NCI-H526 treated with DMSO at 0.1 percent for 48 hours (cell line): ENCODE measurements around the gene MYO5C.
"Not testable (repeated sequence)": the region's sequence is repeated elsewhere in the genome, so short reads cannot be mapped to it uniquely, and the experiment has no call there.

Experiments used
- DNase-seq: peaks from one replicate; lab custom pipeline; 2025; lab: John Stamatoyannopoulos, UW

Gene MYO5C

DNA sequence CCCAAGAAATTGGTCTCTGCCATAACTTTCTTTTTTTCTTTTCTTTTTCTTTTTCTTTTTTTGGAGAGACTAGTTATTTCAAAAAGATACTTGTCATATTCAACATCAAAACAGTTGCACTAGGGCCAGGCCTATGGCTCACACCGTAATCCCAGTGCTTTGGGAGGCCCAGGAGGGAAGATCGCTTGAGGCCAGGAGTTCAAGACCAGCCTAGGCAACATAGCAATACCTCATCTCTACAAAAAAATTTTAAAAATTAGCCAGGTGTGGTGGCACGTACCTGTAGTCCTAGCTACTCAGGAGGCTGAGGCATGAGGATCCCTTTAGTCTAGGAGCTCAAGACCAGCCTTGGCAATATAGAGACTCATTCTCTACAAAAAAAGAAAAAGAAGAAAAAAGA lies 55.4 kb downstream of the MYO5C start:
- DNase-seq: no peak

DNA sequence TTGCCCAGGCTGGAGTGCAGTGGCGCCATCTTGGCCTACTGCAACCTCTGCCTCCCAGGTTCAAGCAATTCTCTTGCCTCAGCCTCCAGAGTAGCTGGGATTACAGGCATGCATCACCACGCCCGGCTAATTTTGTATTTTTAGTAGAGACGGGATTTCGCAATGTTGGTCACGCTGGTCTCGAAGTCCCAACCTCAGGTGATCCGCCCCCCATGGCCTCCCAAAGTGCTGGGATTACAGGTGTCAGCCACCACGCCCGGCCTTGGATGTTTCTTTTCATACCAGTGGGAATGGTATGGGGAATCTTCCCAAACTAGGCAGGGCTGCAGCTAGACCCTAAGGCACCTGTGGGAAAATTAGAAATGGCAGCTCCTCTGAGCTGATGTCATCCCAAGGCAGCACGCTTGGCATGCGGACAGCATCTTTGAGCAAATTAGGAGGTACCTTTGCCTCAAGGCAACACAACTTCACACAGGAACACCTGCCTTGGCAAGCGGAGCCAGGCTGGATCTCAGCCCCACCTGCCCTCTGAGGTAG lies 56.5 kb downstream of the MYO5C start:
- not testable (repeated sequence) for DNase-seq

DNA sequence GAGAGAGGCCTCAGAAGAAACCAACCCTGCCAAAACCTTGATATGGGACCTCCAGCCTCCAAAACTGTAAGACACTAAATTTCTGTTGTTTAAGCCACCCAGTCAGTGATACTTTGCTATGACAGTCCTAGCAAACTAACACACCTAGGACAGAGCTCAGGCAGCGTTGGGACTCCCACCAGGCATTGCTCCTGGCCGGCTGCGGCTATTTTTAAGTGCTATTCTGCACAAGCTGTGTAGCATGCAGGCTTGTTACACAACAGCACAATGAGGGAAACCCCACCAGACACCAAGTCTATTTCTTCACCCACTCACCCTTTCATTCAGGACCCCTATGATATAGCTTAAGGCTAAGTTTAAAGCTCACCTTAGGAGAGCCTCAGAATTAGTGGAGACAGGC lies 57.5 kb downstream of the MYO5C start:
- DNase-seq: no peak

DNA sequence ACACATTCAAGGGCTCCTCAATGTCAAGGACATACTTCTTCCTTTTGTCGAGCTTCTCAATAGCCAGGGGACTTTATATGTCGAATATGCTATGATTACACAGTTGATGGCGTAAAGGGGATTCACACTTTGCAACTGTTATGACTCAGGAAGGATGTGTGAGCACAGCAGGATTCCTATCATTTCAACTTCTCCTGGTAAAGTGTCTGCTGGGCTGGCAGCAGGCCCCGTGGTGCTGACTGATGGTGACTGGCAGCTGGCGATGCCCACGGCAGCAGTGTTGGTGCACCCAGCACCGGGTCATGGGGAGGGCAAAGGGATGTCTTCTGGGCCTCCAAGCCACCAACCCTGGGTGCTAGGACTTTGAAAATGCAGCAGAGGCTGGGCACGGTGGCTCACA lies 59.6 kb downstream of the MYO5C start:
- no peak for DNase-seq

DNA sequence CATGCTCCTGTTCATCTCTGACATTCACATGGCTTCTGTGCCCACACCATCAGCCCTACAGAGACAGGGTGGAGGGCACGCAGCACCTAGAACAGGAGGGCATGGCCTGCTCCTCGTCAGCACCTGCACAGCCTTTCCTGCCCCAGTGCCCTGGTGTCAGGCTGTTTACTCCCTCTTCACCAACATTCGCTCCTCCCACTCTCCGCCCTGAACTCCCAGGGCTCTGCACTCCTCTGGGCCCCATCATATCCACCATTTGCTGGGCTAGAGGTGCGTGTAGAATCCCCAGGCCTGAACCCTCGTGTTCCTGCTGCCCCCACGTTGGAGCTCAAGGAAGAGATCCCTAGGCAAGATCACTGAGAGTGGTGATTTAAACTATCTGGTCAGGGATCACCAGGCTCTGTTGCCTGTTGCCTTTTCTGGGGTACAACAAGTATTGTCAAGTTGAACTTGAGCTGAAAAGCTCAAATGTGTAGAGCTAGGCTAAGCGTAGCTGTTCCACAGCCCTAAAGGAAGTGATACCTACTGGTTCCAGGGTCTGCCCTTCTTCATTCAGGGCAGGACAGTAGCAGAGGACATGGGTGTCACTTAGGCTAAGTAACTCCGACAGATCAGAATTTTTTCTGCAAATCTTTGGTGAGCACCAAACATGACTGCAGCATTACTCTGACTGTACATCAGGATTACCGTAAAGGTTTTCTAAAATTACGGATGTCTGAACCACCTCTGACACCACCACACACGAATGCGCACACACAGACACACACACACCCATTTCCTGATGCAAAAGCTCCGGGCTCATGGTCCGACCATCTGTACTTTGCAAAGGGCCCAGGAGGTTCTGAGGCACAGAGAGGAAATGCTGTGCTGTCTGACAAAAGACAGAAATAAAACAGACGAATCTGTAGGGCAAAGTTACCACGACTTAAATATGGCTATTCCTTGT lies 60.7 kb downstream of the MYO5C start:
- no peak for DNase-seq

DNA sequence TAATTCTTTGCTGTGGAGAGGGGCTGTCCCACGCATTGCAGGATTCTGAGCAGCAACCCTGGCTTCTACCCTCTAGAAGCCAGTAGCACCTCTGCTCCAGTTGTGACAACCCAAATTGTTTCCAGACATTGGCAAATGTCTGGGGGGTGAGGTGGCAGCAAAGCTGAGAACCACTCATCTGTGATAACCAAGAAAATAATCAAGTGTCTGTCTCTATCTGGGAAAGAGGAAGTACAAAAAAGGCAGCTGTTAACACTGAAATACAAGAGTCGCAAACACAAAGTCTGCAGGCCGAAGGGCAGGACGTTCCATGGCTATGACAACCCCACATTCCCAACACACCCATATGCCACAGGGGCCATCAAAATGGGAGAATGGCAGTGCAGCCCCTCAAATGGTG lies 62.2 kb downstream of the MYO5C start:
- DNase-seq: no peak

DNA sequence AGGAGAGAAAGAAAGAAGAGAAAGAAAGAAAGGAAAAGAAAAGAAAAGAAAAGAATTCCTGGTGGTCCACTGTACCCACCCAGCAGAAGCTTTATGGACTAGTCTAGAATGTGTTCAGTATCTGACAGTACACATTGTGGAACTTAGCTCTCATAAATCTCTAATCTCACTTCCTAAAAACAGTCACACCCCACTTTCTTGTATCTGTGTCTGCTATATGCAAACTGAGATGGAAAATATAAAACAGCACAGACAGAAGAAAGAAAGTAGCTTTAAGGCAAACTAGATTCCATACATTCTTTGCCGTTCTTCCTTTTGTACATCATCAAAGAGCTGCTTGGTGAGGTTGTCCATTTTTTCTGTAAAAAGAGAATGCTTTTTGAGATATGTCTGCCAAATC lies 63.3 kb downstream of the MYO5C start:
- no peak for DNase-seq

DNA sequence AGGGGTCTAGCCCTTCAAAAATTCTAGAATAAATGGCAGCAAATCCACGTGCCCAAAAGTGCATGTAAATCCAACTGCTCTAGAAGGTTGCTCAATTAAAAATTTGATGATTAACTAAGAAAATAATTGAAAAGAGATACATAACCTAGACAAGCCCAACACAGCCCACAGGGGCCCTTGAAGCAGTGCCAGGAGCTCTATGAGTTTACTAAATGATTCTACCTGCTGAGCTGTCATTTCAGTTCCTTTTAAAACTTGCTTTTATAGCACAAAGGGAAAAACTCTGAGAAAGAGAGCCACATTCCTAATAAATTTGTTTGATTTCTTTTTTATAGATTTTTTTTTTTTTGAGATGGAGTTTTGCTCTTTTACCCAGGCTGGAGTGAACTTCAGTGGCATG lies 65.5 kb downstream of the MYO5C start:
- no peak for DNase-seq

DNA sequence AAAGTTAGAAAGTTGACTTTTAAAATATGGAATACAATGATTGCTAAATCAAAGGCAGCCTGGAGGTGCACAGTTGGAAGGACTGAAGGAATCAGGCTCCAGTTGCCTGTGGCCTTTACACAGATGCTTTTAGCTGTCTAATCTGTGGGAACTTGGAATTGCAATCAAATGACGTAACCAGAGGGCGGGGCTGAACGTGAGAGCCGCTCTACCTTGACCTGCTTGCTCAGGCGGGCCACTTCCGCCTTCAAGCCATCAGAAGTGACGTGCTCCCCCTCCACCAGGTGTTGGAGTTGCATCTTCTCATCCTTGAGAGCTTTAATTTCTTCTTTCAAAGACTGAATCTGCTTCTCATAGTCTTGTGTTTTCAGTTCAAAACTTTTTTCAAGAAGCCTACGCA lies 66.7 kb downstream of the MYO5C start:
- DNase-seq: no peak

DNA sequence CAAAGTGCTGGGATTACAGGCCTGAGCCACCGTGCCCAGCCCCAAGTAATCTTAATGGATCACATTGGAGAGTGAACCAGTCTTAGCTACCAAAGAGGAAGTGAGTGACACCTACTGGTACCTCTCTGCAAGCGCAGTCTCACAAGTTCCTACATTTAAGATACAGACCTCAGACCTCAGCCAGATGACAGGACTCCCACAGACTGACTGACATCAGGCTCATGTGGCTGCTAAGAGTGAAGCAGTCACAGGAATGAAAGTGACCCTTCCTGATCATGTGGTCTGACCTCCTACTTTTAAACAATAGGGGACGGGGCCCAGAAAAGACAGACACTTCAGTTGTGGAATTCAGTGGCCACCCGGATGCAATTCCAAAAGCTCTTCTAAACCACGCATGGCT lies 68.1 kb downstream of the MYO5C start:
- DNase-seq: peak; percentile 26

DNA sequence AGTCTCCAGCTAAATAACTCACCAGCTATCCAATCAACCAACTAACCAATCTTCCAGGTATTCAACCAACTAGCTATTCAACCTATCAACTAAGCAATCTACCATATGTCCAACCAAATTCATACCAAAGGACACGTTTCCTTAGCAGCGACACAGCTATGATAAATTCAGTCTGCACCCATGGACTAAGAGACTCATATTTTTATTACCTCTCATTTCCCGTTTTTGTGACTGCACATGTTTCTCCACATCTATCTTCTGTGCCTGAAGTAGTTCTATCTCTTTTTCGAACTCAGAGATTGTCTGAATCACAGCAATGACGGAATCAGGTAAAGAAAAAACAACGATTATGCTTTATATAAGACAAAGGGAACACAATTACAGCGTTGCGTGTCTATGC lies 70.4 kb downstream of the MYO5C start:
- DNase-seq: no peak

DNA sequence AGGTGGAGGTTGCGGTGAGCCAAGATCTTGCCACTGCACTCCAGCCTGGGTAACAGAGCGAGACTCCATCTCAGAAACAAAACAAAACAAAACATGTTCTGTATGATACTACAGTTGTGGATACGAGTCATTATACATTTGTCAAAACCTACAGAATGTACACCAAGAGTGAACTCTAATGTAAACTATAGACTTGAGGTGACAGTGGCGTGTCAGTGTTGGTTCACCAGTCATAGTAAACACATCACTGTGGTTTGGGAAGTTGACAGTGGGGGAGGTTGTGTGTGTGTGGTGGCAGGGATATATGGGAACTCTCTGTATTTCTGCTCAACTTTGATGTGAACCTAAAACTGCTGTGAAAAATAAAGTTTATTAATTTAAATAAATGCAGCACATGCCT lies 71.4 kb downstream of the MYO5C start:
- no peak for DNase-seq

DNA sequence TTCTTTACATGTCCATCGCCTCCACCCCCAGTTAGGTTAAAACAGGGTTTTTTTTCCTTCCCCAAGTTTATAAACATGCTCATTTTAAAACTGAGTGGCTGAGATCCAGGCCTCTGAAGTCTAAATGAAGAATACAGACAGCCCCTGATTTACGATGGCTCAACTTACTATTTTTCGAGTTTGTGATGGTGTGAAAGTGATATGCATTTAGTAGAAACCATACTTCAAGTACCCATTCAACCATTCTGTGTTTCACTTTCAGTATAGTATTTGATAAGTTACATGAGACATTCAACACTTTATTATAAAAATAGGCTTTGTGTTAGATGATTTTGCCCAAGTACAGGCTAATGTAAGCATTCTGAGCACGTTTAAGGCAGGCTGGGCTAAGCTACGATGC lies 73.9 kb downstream of the MYO5C start:
- DNase-seq: no peak

DNA sequence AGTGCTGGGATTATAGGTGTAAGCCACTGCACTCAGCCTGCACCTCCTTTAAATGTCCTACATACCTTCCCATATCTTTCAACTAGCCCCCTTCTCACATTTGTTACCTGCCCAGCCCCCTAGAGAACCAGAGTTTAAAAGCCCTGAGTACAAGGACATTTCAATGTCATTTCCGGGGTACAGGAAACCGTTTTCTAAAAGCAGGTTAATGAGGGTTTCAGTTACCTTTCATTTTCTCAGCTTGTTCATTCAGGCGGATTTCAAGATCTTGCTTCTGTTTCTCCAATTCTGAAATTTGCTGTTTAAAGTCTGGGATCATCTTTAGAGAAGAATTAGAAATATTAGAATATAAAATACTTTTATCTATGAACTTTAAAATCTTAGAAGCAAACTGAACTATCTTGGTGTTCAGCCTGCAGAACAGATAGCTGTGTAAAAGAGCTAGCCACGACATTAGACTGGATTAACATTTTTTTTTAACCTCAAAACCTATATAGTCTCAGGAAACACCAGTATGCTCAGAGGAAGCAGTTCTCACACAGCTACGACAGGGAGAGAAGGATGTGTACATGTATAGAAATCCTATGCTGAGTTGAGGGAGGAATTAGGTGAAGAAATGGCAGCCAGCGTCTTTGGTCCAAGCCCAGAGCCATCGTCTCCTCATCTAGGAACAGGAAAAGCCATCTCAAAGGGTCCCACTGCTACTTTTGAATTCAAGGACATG lies 74.5 kb downstream of the MYO5C start:
- no peak for DNase-seq

DNA sequence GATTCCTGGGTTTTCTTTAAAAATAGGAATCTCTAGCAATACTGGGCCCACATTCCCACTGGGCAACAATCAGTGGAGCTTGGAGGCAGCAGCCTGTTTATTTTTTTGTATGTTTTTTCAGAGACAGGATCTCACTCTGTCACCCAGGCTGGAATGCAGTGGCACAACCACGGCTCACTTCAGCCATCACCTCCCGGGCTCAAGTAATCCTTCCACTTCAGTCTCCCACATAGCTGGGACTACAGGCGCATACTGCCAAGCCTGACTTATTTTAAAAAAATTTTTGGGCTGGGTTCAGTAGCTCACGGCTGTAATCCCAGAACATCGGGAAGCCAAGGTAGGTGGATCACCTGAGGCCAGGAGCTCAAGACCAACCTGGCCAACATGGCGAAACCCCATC lies 75.4 kb downstream of the MYO5C start:
- no peak for DNase-seq

DNA sequence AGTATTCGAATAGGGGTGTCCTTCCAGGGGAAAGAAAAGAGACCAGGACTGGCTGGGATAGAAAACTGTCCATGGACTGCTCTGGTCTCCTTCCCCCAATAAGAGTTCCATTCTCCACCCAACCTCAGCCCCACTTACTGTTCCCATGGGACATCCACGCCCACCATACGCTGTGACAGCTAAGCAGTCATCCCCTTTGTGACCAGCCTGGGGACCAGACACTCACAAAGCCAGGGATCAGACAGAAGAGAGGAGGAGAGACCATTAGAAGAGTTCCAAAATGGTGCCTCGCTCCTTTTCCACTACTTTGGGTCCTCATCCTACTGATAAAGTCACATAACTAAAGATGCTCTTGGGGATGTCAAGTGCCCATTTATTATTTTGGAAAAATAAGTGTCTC lies 76.8 kb downstream of the MYO5C start:
- no peak for DNase-seq

DNA sequence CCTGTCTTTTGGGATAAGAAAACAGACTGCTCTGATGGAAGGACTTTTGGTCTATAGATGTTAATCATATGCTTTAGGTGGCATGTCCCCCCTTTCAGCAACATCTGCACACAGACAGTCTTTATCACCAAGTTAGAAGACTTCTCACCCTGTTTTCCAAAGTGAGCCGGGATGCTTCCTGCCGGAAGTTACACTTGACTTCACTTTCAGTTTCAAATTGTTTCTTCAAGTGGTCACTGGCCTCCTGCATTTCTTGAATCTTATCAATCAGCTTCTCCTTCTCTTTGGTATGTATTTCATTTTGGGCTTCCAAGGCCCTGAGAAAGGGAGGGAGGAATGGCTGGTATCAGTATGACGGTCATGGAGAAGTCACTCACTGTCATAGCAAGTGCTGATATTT lies 77.2 kb downstream of the MYO5C start:
- DNase-seq: no peak

DNA sequence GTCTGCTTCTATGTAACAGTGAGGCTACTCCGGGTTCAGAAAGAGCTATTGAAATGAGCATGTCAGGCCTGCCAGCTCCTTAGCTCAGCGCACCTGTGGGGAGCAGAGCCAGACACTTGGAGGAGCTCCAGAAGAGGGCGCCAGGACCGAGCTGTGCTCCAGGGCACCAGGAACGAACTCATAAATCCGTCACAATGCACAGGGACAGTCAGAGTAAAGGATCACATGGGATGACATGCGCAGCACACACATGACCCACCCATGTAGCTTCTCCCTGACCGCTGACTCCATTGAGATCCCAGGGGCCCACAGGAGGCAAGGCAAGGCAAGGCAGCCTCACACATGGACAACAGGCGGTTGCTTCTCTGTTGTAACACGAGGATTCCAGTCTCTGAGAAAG lies 78.4 kb downstream of the MYO5C start:
- no peak for DNase-seq

DNA sequence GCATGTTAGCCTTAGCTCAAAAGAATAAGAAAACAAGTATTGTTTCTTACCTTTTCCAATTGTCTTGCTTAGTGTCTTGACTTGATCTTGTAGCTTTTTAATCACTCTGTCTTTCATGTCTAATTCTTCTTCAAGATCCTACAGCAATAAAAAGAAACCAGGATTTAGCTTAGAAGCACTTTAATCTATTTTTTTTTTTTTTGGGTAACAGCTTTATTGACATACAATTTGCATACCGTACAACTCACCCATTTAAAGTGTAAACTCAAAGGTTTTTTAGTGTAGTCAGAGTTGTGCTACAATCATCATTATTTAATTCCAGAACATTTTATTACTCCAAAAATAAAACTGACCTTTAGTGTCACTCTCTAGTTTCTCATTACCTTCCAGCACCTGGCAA lies 81.1 kb downstream of the MYO5C start:
- DNase-seq: no peak

DNA sequence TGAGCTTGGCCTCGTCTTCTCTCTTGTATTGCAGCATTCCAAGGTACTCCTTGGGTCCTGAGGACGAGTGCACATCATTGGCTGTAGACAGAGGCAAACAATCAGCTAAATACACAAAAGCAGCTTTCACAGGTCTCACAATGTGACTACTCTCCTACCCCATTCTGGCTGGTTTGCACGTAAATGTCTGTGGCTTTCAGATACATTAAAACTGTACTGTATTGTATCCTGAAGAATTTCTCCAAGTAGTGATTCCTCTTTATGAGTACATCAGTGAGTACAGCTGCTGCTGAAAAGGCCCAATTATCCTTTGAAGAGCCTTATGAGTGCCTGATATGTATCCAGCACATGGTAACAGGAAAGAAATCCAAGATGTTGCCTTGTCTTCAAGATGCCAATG lies 82.4 kb downstream of the MYO5C start:
- DNase-seq: no peak

DNA sequence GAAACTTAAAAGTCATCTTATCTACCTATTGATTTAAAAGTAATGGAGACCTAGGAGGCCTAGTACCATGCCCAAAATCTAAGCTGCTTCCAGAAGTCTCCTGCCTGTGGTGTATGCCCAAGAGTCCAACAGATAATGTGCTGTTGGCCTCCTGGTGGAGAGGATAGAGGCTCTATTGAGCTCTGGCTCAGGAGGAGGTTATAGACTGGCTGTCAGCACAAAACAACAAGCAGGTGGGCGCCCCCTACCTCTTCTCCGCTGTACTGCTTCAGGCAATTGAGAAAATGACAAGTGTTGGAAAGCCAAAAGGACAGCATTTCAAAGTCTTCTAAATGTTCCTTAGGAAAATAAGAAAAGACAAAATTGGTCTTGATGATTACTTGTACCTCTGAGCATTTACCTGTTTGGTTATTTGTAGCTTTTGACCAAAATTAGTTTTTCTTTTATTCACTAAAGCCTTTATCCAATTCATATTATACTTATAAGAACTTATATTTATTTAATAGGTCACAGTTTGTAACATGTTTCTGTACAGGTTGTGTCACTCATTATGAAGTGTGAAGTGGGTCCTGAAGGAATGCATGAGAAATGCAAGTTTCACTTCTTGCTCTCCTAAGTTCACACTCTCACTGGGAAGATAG lies 87.2 kb downstream of the MYO5C start:
- peak; percentile 19 for DNase-seq

DNA sequence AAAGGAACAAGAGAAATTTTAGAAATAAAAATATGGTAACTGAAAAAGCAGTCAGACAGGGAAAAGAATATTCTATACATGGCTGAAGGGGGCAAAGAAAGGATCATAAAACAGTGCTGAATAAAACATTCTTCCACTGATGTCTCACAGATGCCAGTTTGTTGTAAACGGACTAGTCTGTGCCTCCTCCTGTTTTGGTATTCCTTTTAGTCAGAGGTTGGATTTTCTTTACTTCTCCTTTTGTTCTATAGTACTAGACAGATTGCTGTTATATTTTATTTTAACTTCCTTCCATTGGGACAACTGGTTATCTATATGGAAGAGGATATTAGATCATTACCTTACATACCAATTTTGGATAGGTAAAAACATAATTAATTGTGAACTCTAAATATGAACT lies 88.4 kb downstream of the MYO5C start:
- DNase-seq: no peak

DNA sequence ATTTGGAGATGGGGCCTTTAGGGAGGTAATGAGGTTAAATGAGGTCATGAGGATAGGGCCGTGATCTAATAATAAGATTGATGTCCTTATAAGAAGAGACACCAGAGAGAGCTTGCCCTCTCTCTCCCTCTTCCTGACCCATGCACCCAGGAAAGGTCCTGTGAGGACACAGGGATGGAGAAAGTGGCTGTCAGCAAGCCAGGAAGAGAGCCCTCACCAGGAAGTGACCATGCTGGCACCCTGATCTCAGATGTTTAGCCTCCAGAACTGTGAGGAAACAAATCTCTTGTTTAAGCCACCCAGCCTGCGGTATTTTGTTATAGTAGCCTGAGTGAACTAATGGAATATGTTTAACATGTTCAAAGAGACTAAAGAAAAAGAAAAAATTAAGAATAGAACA lies 89.2 kb downstream of the MYO5C start:
- no peak for DNase-seq
